SK-N-SH (cell line): Measurements from ENCODE around the gene SERPINB3. TPM values are rescaled to one million over a fixed set of nuclear protein-coding genes. Genes with fewer than 3 reads are reported as not detected.

Experiments
- CTCF ChIA-PET: fragments of 300-600, 350-600 bp; formaldehyde crosslinking; extraction: SDS; loops from one replicate; lab custom pipeline; 2021; lab: Yijun Ruan, JAX
- POLR2A ChIA-PET: fragments of 350-600 bp; sonication (Branson Sonifier 250); formaldehyde crosslinking; extraction: SDS; loops from one replicate; lab custom pipeline; 2020; ENCODE audit warnings: antibody characterized with exemption, inconsistent platforms; lab: Yijun Ruan, JAX
- DNase-seq: peaks from one replicate; pipeline ENCODE4 v3.0.0; 2012
- H2AFZ ChIP-seq: fragments of 200-600 bp; sonication (generic); 2 replicates; pipeline ENCODE4 v1.8.1; 2016; ENCODE audit warnings: antibody characterized with exemption, mild to moderate bottlenecking, low read depth
- H3F3A ChIP-seq: fragments of 200-600 bp; sonication (generic); replicated peaks from 2 replicates; pipeline ENCODE3; 2016; ENCODE audit warnings: antibody characterized with exemption, mild to moderate bottlenecking; ENCODE audit not compliant: insufficient read depth
- H3K27ac ChIP-seq, 2 experiments: fragments of 200-500 bp in 1 of 2; fragments of 200-600 bp in 1 of 2; sonication (Bioruptor generic) in 1 of 2; sonication (generic), shearing (Covaris generic) in 1 of 2; 2 replicates each; pipeline versions ENCODE4 v1.5.1 to v1.6.1; 2014 to 2016; ENCODE audit warnings: low read depth in 2 of 2, inconsistent platforms in 1 of 2, low read length in 1 of 2, mild to moderate bottlenecking in 1 of 2, mixed read lengths in 1 of 2
- H3K27me3 ChIP-seq: fragments of 200-600 bp; sonication (generic), shearing (Covaris generic); 2 replicates; pipeline ENCODE4 v1.6.1; 2016; ENCODE audit warnings: mixed run types; ENCODE audit not compliant: insufficient read depth
- H3K36me3 ChIP-seq, 2 experiments: fragments of 200-500 bp in 1 of 2; fragments of 200-600 bp in 1 of 2; sonication (Bioruptor generic) in 1 of 2; sonication (generic) in 1 of 2; replicated peaks in 1 of 2; 2 replicates each; pipeline versions ENCODE3 to v1.5.1; 2014 to 2016; ENCODE audit warnings: low read length in 1 of 2, mild to moderate bottlenecking in 1 of 2; ENCODE audit not compliant: insufficient read depth in 2 of 2, control insufficient read depth in 1 of 2
- H3K4me1 ChIP-seq, 2 experiments: fragments of 200-500 bp in 1 of 2; fragments of 200-600 bp in 1 of 2; sonication (Bioruptor generic) in 1 of 2; sonication (generic), shearing (Covaris generic) in 1 of 2; 2 replicates each; pipeline versions ENCODE4 v1.5.1 to v1.6.1; 2014 to 2016; ENCODE audit warnings: low read depth in 1 of 2, low read length in 1 of 2, mixed run types in 1 of 2; ENCODE audit not compliant: insufficient read depth in 2 of 2, control insufficient read depth in 1 of 2
- H3K4me2 ChIP-seq: fragments of 200-600 bp; sonication (generic), shearing (Covaris generic); 2 replicates; pipeline ENCODE4 v1.6.1; 2017; ENCODE audit warnings: mixed run types
- H3K4me3 ChIP-seq, 2 experiments: fragments of 200-500 bp in 1 of 2; fragments of 200-600 bp in 1 of 2; sonication (Bioruptor generic) in 1 of 2; sonication (generic), shearing (Covaris generic) in 1 of 2; 2 replicates each; pipeline versions ENCODE4 v1.5.1 to v1.8.1; 2014 to 2016; ENCODE audit warnings: low read depth in 2 of 2, inconsistent platforms in 1 of 2, low read length in 1 of 2, mild to moderate bottlenecking in 1 of 2, mixed read lengths in 1 of 2, moderate library complexity in 1 of 2
- H3K79me2 ChIP-seq: fragments of 200-600 bp; sonication (generic); 2 replicates; pipeline ENCODE4 v1.8.1; 2017; ENCODE audit warnings: mild to moderate bottlenecking; ENCODE audit not compliant: insufficient read depth
- H3K9ac ChIP-seq: fragments of 200-600 bp; sonication (generic); 2 replicates; pipeline ENCODE4 v1.6.1; 2017; ENCODE audit warnings: mixed run types
- H3K9me2 ChIP-seq: fragments of 200-600 bp; sonication (generic); 2 replicates; pipeline ENCODE4 v1.6.1; 2017; ENCODE audit warnings: mixed run types
- H3K9me3 ChIP-seq: fragments of 200-600 bp; sonication (generic); 2 replicates; pipeline ENCODE4 v1.6.1; 2017; ENCODE audit warnings: mixed run types, mild to moderate bottlenecking, moderate library complexity
- H4K20me1 ChIP-seq: fragments of 200-600 bp; sonication (generic); 2 replicates; pipeline ENCODE4 v1.6.1; 2017; ENCODE audit warnings: mild to moderate bottlenecking, mixed run types; ENCODE audit not compliant: insufficient read depth
- ELF1 ChIP-seq: IDR thresholded peaks from 2 replicates; pipeline ENCODE4 v1.4.0; 2012
- FOXJ3 ChIP-seq: sonication (generic); formaldehyde crosslinking; IDR thresholded peaks from 2 replicates; pipeline ENCODE4 v1.5.1; 2020; ENCODE audit warnings: mild to moderate bottlenecking, missing genetic modification reagents
- FOXM1 ChIP-seq: IDR thresholded peaks from 2 replicates; pipeline ENCODE4 v1.4.0; 2012; ENCODE audit warnings: low read depth, mild to moderate bottlenecking
- GATA2 ChIP-seq: sonication (generic); formaldehyde crosslinking; IDR thresholded peaks from 2 replicates; pipeline ENCODE4 v1.5.0; 2020; ENCODE audit warnings: mild to moderate bottlenecking, missing genetic modification reagents
- MXI1 ChIP-seq: IDR thresholded peaks from 2 replicates; pipeline ENCODE4 v1.6.1; 2012; ENCODE audit warnings: mild to moderate bottlenecking, low read depth, low read length, improper control_type of control experiment
- NFIC ChIP-seq: IDR thresholded peaks from 2 replicates; pipeline ENCODE4 v1.4.0; 2012; ENCODE audit warnings: borderline replicate concordance
- POLR2AphosphoS5 ChIP-seq: IDR thresholded peaks from 2 replicates; pipeline ENCODE4 v1.6.1; 2012; ENCODE audit warnings: low read depth, low read length
- RAD21 ChIP-seq: IDR thresholded peaks from 2 replicates; pipeline ENCODE4 v1.6.1; 2012; ENCODE audit warnings: mild to moderate bottlenecking, low read length
- SMC3 ChIP-seq: IDR thresholded peaks from 2 replicates; pipeline ENCODE4 v1.6.1; 2012; ENCODE audit warnings: low read depth, low read length, improper control_type of control experiment
- TAF1 ChIP-seq: IDR thresholded peaks from 2 replicates; pipeline ENCODE4 v1.6.1; 2012; ENCODE audit warnings: low read depth, mild to moderate bottlenecking, low read length, moderate library complexity, borderline replicate concordance
- WGBS: methylation state at CpG from one replicate; pipeline ENCODE4 v1.1.6; 2017; ENCODE audit warnings: low lambda C conversion rate; 5-methylcytosine and 5-hydroxymethylcytosine counted together
- polyA plus RNA-seq, 3 experiments: library from polyadenylated mRNA; depleted of rRNA; stranded (reverse); fragments of >200 nt; gene quantifications; 2 replicates each; pipeline ENCODE4 v1.2.3, GENCODE V29; 2012
- TF ChIP-seq, protein P1 (sequence below): IDR thresholded peaks from 2 replicates; pipeline ENCODE4 v1.4.0; 2012; ENCODE audit warnings: low read depth, borderline replicate concordance
- TF ChIP-seq, protein P2 (sequence below): fragments of 150-350 bp; IDR thresholded peaks from 2 replicates; pipeline ENCODE4 v1.6.1; 2017; ENCODE audit warnings: antibody characterized with exemption, low read length, low read depth, borderline replicate concordance

The SERPINB3 gene
- polyA plus RNA-seq, 1 of the 3 experiments (the other 2 are of a cell fraction) = 0.07 TPM

DNA sequence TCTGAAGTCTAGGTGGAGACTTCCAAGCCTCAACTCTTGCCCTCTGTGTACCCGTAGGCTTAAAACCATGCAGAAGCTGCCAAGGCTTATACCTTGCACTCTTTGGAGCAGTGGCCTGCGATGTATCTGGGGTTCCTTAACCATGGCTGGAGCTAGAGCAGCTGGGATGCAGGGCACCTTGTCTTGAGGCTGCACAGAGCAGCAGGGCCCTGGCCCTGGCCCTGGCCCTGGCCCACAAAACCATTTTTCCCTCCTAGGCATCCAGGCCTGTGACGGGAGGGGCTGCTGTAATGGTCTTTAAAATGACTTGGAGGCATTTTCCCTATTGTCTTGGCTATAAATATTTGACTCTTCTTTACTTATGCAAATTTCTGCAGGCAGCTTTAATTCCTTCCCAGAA lies 36.8 kb downstream of the SERPINB3 start:
- TF ChIP-seq SMC3 = no peak
- peaks cover 0 to 2% of the 10 kb centered on the region in 2 experiments for H3K36me3 ChIP-seq
- CTCF ChIA-PET = no interaction called here
- no peak overlapping the region for H3K4me2 ChIP-seq
- H3K9me2 ChIP-seq = no peaks in the 10 kb centered on the region
- DNase-seq = no peak
- no peak overlapping the region for H3K27ac ChIP-seq
- no peak overlapping the region for H2AFZ ChIP-seq
- H3F3A ChIP-seq = no peaks in the 10 kb centered on the region
- peaks cover 7% of the 10 kb centered on the region for H3K9me3 ChIP-seq
- H3K4me1 ChIP-seq = no peaks in the 10 kb centered on the region
- H4K20me1 ChIP-seq = no peaks in the 10 kb centered on the region
- H3K9ac ChIP-seq = no peak overlapping the region
- H3K4me3 ChIP-seq = no peak overlapping the region
- H3K79me2 ChIP-seq = no peaks in the 10 kb centered on the region
- H3K27me3 ChIP-seq = no peaks in the 10 kb centered on the region
- POLR2A ChIA-PET = no interaction called here
- WGBS = 4% methylated on average over 3 of the region's 3 CpGs

DNA sequence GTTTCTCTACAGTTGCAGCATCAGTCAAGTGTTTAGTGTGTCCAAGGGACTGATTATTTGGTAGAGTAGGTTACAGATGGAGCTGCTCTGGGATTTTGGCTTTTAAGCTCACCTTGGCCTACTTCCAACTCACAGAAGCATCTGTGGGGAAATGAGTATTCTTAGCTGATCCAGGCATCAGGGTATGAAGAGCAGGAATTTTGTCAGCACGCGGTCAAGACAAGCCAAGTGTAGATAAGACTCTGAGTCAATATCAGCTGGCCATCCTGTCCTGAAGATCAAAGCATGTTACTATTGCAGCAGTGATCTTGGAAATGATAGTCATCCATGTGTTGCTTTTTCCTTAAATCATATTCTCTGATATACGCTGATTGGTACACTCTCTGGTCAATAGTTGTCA lies 42.0 kb downstream of the SERPINB3 start:
- Histone ChIP-seq H3K9ac (no peak overlapping the region), H3K9me2 (no peaks in the 10 kb centered on the region), H3K9me3 (no peaks in the 10 kb centered on the region), H3K79me2 (no peaks in the 10 kb centered on the region), H3K4me3 (no peak overlapping the region), H3F3A (no peaks in the 10 kb centered on the region), H2AFZ (no peak overlapping the region), H3K4me2 (no peak overlapping the region), H4K20me1 (no peaks in the 10 kb centered on the region), H3K27me3 (no peaks in the 10 kb centered on the region), H3K27ac (no peak overlapping the region), H3K4me1 (no peaks in the 10 kb centered on the region), H3K36me3 (no peaks in the 10 kb centered on the region)
- 29% methylated on average over 3 of the region's 3 CpGs for WGBS
- ChIA-PET CTCF (interaction anchor here (0.6 kb wide), 1 partner anchor 11 kb away, joined by 3 read pairs; no protein-coding TSS in a partner anchor), POLR2A (no interaction called here)
- no peak for DNase-seq
- TF ChIP-seq, protein P1, sequence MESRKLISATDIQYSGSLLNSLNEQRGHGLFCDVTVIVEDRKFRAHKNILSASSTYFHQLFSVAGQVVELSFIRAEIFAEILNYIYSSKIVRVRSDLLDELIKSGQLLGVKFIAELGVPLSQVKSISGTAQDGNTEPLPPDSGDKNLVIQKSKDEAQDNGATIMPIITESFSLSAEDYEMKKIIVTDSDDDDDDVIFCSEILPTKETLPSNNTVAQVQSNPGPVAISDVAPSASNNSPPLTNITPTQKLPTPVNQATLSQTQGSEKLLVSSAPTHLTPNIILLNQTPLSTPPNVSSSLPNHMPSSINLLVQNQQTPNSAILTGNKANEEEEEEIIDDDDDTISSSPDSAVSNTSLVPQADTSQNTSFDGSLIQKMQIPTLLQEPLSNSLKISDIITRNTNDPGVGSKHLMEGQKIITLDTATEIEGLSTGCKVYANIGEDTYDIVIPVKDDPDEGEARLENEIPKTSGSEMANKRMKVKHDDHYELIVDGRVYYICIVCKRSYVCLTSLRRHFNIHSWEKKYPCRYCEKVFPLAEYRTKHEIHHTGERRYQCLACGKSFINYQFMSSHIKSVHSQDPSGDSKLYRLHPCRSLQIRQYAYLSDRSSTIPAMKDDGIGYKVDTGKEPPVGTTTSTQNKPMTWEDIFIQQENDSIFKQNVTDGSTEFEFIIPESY = no peak
- TF ChIP-seq, protein P2, sequence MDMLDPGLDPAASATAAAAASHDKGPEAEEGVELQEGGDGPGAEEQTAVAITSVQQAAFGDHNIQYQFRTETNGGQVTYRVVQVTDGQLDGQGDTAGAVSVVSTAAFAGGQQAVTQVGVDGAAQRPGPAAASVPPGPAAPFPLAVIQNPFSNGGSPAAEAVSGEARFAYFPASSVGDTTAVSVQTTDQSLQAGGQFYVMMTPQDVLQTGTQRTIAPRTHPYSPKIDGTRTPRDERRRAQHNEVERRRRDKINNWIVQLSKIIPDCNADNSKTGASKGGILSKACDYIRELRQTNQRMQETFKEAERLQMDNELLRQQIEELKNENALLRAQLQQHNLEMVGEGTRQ = no peak
- TF ChIP-seq GATA2 (CRISPR knock-in tag) (no peak), RAD21 (no peak), TAF1 (no peak), FOXM1 (no peak), MXI1 (no peak), SMC3 (no peak), POLR2AphosphoS5 (no peak), NFIC (no peak), ELF1 (no peak)

DNA sequence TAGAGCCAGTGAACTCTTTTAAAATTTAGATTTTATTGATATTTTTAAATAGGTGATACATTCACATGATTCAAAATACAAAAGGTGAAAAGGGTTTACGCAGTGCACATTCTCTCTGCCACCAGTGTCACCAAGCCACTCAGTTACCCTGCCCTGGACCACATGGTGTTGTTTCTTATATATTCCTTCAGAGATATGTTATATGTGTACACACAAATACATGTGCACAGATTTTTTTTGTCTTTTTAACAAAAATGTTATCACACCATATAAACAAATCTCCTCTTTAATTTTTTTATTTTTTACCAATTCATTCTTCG lies 43.8 kb downstream of the SERPINB3 start:
- Histone ChIP-seq H3K79me2 (no peaks in the 10 kb centered on the region), H3K9me3 (no peaks in the 10 kb centered on the region), H3K4me3 (no peak overlapping the region), H2AFZ (no peak overlapping the region), H3K27me3 (no peaks in the 10 kb centered on the region), H3K4me1 (no peaks in the 10 kb centered on the region), H3K4me2 (no peak overlapping the region), H3K27ac (no peak overlapping the region), H3F3A (no peaks in the 10 kb centered on the region), H3K36me3 (no peaks in the 10 kb centered on the region), H3K9ac (no peak overlapping the region), H4K20me1 (no peaks in the 10 kb centered on the region), H3K9me2 (no peaks in the 10 kb centered on the region)
- no peak for DNase-seq
- WGBS = 48% methylated on average over 2 of the region's 2 CpGs
- no peak for TF ChIP-seq ELF1
- TF ChIP-seq FOXJ3 (CRISPR knock-in tag) = no peak
- TF ChIP-seq FOXM1 = no peak
- POLR2A ChIA-PET = no interaction called here
- CTCF ChIA-PET = no interaction called here
